Right ventricle myocardium inferior (tissue), 1 donor: Measurements from ENCODE around the gene DNMT3B. TPM values are rescaled to one million over a fixed set of nuclear protein-coding genes. Genes with fewer than 3 reads are reported as not detected.

Experiments used
- ATAC-seq: fragments of 200-7000 bp; cut with Tn5 transposase; one replicate; pipeline ENCODE4 v1.9.1; 2020; ENCODE audit warnings: mild to moderate bottlenecking, moderate library complexity
- DNase-seq: peaks from one replicate; pipeline ENCODE4 v3.0.0; 2021; ENCODE audit errors: missing footprints
- intact Hi-C: fragments of 100-400 bp; cut with DNase I; formaldehyde crosslinking; loops from one replicate; pipeline ENCODE4 v1.11.0; 2022
- total RNA-seq: library from RNA; stranded (reverse); fragmentation: NEBNext Ultra II Directional; extraction: Animal tissue kit (Norgen Biotek cat#: 25700); gene quantifications from one replicate; pipeline ENCODE4 v1.2.1, GENCODE V29; 2021
- donor health status: DM: no; HTN: yes; CAD: no; lungs with severe emphysema.

Gene DNMT3B
- total RNA-seq, 1 donor from 2014 or later, result 0.32 TPM

DNA sequence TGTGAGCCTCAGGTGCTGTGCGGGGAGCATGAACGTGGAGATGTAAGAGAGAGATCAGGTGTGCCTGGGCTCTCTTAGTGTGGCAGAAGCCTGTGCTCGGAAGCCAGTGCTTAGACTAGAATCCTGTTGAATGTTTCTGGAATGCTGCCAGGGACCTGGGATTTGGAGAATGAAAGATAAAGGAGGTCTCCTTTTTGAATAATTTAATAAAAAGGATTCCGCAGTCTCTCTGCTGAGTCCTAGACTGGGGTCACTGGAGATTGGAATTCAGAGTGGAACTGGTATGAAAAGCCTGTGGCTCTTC, 77.7 kb downstream of the DNMT3B start:
- intact Hi-C loops, result no loop called here
- no peak for ATAC-seq

GRCh38 chr20:32841174-32841573, 79.0 kb downstream of the DNMT3B start:
- DNase-seq, result no peak
- intact Hi-C loops, result no loop called here
- ATAC-seq, result no peak

More for the DNA sequence above, 77.7 kb downstream of the DNMT3B start:
- DNase-seq, result no peak

DNA sequence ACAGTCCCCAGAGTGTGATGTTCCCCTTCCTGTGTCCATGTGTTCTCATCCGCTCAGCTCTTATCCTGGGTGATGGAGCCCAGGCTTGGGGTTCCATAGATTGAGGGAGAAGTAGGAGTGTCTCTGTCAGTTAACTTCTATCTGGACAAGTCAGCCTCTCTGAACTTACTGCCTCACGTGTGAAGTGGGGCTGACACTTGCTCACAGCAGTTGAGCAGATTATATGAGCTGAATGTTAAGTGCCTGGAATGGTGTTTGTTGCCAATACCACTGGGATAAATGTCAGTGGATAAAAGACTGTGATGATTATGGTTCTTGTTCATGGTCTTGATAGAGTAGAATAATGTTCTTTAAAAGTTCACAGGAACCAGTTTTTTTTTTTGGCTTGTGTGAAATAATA, 79.4 kb downstream of the DNMT3B start:
- ATAC-seq (peak; percentile 65), DNase-seq (no peak)
- intact Hi-C loops, result no loop called here

GRCh38 chr20:32842688-32843524, 80.7 kb downstream of the DNMT3B start:
- DNase-seq (no peak), ATAC-seq (no peak)
- intact Hi-C loops, result no loop called here

- intact Hi-C loops, result no loop called here
- DNase-seq (no peak), ATAC-seq (no peak)
Measured at GRCh38 chr20:32845786-32846185, 83.6 kb downstream of the DNMT3B start.

GRCh38 chr20:32846852-32847251, 84.7 kb downstream of the DNMT3B start:
- DNase-seq (no peak), ATAC-seq (no peak)
- intact Hi-C loops, result no loop called here

- ATAC-seq (no peak), DNase-seq (no peak)
- intact Hi-C loops, result no loop called here
Measured at GRCh38 chr20:32847964-32848363, 85.8 kb downstream of the DNMT3B start.

GRCh38 chr20:32848846-32849245, 86.7 kb downstream of the DNMT3B start:
- ATAC-seq (no peak), DNase-seq (no peak)
- intact Hi-C loops, result no loop called here

GRCh38 chr20:32849577-32849976, 87.4 kb downstream of the DNMT3B start:
- no peak for ATAC-seq
- no peak for DNase-seq
- intact Hi-C loops, result no loop called here

DNA sequence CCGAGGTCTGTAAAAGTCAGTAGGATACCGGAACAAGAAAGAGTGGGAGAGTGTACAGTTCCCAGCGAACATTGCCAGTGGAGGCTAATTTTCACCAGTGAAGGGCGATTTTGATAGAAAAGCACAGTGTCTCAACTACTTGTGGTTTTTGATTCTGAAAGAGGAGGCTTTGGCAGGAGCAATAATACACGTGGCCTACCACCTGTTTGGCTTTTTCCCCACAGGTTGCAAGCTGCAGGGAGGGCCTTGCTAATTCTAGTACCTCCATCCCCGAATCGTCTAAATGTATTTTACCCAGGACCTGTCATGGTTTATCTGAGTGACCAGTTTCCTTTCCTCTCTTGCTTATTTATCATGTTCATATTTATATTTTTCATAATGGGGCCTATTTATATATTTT, 93.2 kb downstream of the DNMT3B start:
- DNase-seq (no peak), ATAC-seq (no peak)
- intact Hi-C loops, result no loop called here

- DNase-seq, result no peak
- intact Hi-C loops, result no loop called here
- no peak for ATAC-seq
Measured at GRCh38 chr20:32858189-32858588, 96.0 kb downstream of the DNMT3B start.

Other genes starting within 250 kb of the DNMT3B start
- 4.3 TPM for gene NOL4L, start 177.1 kb upstream of the DNMT3B start, total RNA-seq
- not detected for gene C20orf203, start 88.4 kb upstream of the DNMT3B start, total RNA-seq
- gene COMMD7, start 18.9 kb upstream of the DNMT3B start, total RNA-seq, result 48.6 TPM
- gene MAPRE1, start 57.6 kb downstream of the DNMT3B start, total RNA-seq, result 64.8 TPM
- 0.43 TPM for gene EFCAB8, start 96.5 kb downstream of the DNMT3B start, total RNA-seq
- gene SUN5, start 242.0 kb downstream of the DNMT3B start, total RNA-seq, result not detected
- gene BPIFB2, start 245.3 kb downstream of the DNMT3B start, total RNA-seq, result not detected